Caco-2 (cell line): ENCODE measurements around the gene HK2. TPM values are rescaled to one million over a fixed set of nuclear protein-coding genes. Genes with fewer than 3 reads are reported as not detected.

ENCODE experiments used
- BruUV-seq: library from RNA; stranded (reverse); fragments of 400-500 nt; replicated peaks from 2 replicates; lab custom pipeline; 2021; lab: Mats Ljungman, UMichigan
- CTCF ChIA-PET: fragments of 300-600 bp; sonication (Branson Sonifier 250); formaldehyde crosslinking; loops from one replicate; lab custom pipeline; 2022; ENCODE audit warnings: antibody characterized with exemption; lab: Charles Lee
- POLR2A ChIA-PET: fragments of 300-600 bp; sonication (Branson Sonifier 250); formaldehyde crosslinking; loops from one replicate; lab custom pipeline; 2022; ENCODE audit warnings: antibody characterized with exemption; lab: Charles Lee
- DNase-seq, 2 experiments: peaks; one replicate each; pipeline versions ENCODE4 v3.0.0 to v3.0.0-alpha.2; 2020 to 2022
- H3K27me3 ChIP-seq: replicated peaks from 2 replicates; pipeline ENCODE4 v1.6.0; 2011; ENCODE audit warnings: low read length; ENCODE audit not compliant: control insufficient read depth, insufficient read depth
- H3K36me3 ChIP-seq: 2 replicates; pipeline ENCODE4 v1.5.1; 2011; ENCODE audit warnings: low read length; ENCODE audit not compliant: control insufficient read depth, insufficient read depth
- H3K4me1 ChIP-seq: fragments of 250-450 bp; sonication (Bioruptor Pico); 2 replicates; pipeline ENCODE4 v1.5.1; 2020; ENCODE audit warnings: mild to moderate bottlenecking
- H3K4me3 ChIP-seq: 2 replicates; pipeline ENCODE4 v1.5.1; 2011; ENCODE audit warnings: low read depth, mild to moderate bottlenecking, control low read depth, low read length
- H3K9me3 ChIP-seq: fragments of 250-450 bp; sonication (Bioruptor Pico); 2 replicates; pipeline ENCODE4 v1.5.1; 2020; ENCODE audit warnings: mild to moderate bottlenecking, moderate library complexity
- H3K27ac Mint-ChIP-seq: one replicate; pipeline ENCODE4 v1.8.0; 2022; ENCODE audit warnings: mixed read lengths; ENCODE audit not compliant: unreplicated experiment
- H3K27me3 Mint-ChIP-seq: one replicate; pipeline ENCODE4 v1.8.0; 2022; ENCODE audit warnings: mixed read lengths; ENCODE audit not compliant: insufficient read depth, unreplicated experiment
- H3K36me3 Mint-ChIP-seq: one replicate; pipeline ENCODE4 v1.8.0; 2022; ENCODE audit warnings: mild to moderate bottlenecking, mixed read lengths; ENCODE audit not compliant: insufficient read depth, unreplicated experiment
- H3K4me1 Mint-ChIP-seq: one replicate; pipeline ENCODE4 v1.8.0; 2022; ENCODE audit warnings: low read depth, mixed read lengths; ENCODE audit not compliant: unreplicated experiment
- H3K4me3 Mint-ChIP-seq: one replicate; pipeline ENCODE4 v1.8.0; 2022; ENCODE audit warnings: mild to moderate bottlenecking, moderate library complexity, mixed read lengths; ENCODE audit not compliant: unreplicated experiment
- H3K9me3 Mint-ChIP-seq: one replicate; pipeline ENCODE4 v1.8.0; 2022; ENCODE audit warnings: mixed read lengths; ENCODE audit not compliant: unreplicated experiment
- CTCF ChIP-seq, 2 experiments: fragments of 200-600 bp in 1 of 2; IDR thresholded peaks; 1 replicate in 1 of 2; 2 replicates in 1 of 2; pipeline versions ENCODE4 v1.5.1 to v1.8.0; 2011 to 2022; ENCODE audit warnings: antibody characterized with exemption in 1 of 2, control low read depth in 1 of 2, inconsistent platforms in 1 of 2, low read depth in 1 of 2, low read length in 1 of 2, mild to moderate bottlenecking in 1 of 2, moderate library complexity in 1 of 2; ENCODE audit not compliant: insufficient read depth in 1 of 2, severe bottlenecking in 1 of 2, unreplicated experiment in 1 of 2
- intact Hi-C: fragments of 100-400 bp; cut with micrococcal nuclease; formaldehyde crosslinking; loops from one replicate; pipeline ENCODE4 v1.10.0; 2022; ENCODE audit not compliant: unreplicated experiment
- total RNA-seq: library from RNA; stranded (reverse); gene quantifications from 2 replicates; pipeline ENCODE4 v1.2.3, GENCODE V29; 2022

The HK2 gene
- total RNA-seq, 1 experiment from 2014 or later = 19.9 TPM

- CTCF ChIA-PET = no interaction called here
- intact Hi-C loops = loop anchor here (1.0 kb wide), 2 partner anchors 10 to 20 kb away; no protein-coding TSS in a partner anchor
- H3K27me3 Mint-ChIP-seq = no peaks in the 10 kb centered on the region
- TF ChIP-seq CTCF (IDR thresholded peaks at IDR 0.05; ENCODE audit: insufficient read depth in 1 of 2, low read depth in 1 of 2, low read length in 1 of 2, severe bottlenecking in 1 of 2, unreplicated experiment in 1 of 2) = no peak
- no peak overlapping the region for H3K4me3 ChIP-seq
- POLR2A ChIA-PET = no interaction called here
- no peaks in the 10 kb centered on the region for H3K27me3 ChIP-seq
- no TSS peak for BruUV-seq
- peaks cover 13% of the 10 kb centered on the region for H3K36me3 Mint-ChIP-seq
- peaks cover 40% of the 10 kb centered on the region for H3K4me1 ChIP-seq
- H3K9me3 ChIP-seq = no peaks in the 10 kb centered on the region
- peaks cover 48% of the 10 kb centered on the region for H3K4me1 Mint-ChIP-seq
- peaks cover 6% of the 10 kb centered on the region; the same call in 1 of the 2 replicates for H3K36me3 ChIP-seq
- peak overlapping the region; percentile 77 for H3K27ac Mint-ChIP-seq
- peak overlapping the region; percentile 10 for H3K4me3 Mint-ChIP-seq
- no peaks in the 10 kb centered on the region for H3K9me3 Mint-ChIP-seq
- DNase-seq = peak; percentile 71 to 80
These were observed 22.2 kb downstream of the HK2 start for GRCh38 chr2:74856004-74856578.

- H3K27me3 ChIP-seq = no peaks in the 10 kb centered on the region
These were observed 22.7 kb downstream of the HK2 start for GRCh38 chr2:74856599-74856998.

GRCh38 chr2:74857215-74857614 lies 23.3 kb downstream of the HK2 start:
- no peak for TF ChIP-seq CTCF (IDR thresholded peaks at IDR 0.05; ENCODE audit: insufficient read depth in 1 of 2, low read depth in 1 of 2, low read length in 1 of 2, severe bottlenecking in 1 of 2, unreplicated experiment in 1 of 2)
- Histone ChIP-seq H3K4me3 (no peak overlapping the region), H3K4me1 (peaks cover 33% of the 10 kb centered on the region), H3K27me3 (no peaks in the 10 kb centered on the region), H3K9me3 (no peaks in the 10 kb centered on the region), H3K36me3 (peaks cover 6% of the 10 kb centered on the region; the same call in 1 of the 2 replicates)
- no TSS peak for BruUV-seq
- H3K4me1 Mint-ChIP-seq = peaks cover 42% of the 10 kb centered on the region
- H3K27ac Mint-ChIP-seq = no peak overlapping the region
- no peaks in the 10 kb centered on the region for H3K9me3 Mint-ChIP-seq
- ChIA-PET POLR2A (interaction anchor here (0.6 kb wide), 1 partner anchor 203 kb away, joined by 3 read pairs; the partner anchor contains the start of gene SEMA4F), CTCF (no interaction called here)
- intact Hi-C loops = no loop called here
- no peak for DNase-seq
- no peak overlapping the region for H3K4me3 Mint-ChIP-seq
- H3K36me3 Mint-ChIP-seq = peaks cover 13% of the 10 kb centered on the region
- no peaks in the 10 kb centered on the region for H3K27me3 Mint-ChIP-seq

More at GRCh38 chr2:74856599-74856998, 22.7 kb downstream of the HK2 start:
- CTCF ChIA-PET = no interaction called here
- H3K27ac Mint-ChIP-seq = no peak overlapping the region
- intact Hi-C loops = loop anchor here (1.0 kb wide), 2 partner anchors 10 to 20 kb away; no protein-coding TSS in a partner anchor
- no peaks in the 10 kb centered on the region for H3K9me3 Mint-ChIP-seq
- no peaks in the 10 kb centered on the region for H3K27me3 Mint-ChIP-seq
- Histone ChIP-seq H3K36me3 (peaks cover 6% of the 10 kb centered on the region; the same call in 1 of the 2 replicates), H3K4me3 (no peak overlapping the region), H3K9me3 (no peaks in the 10 kb centered on the region), H3K4me1 (peaks cover 34% of the 10 kb centered on the region)
- TSS peak; percentile 25 for BruUV-seq
- POLR2A ChIA-PET = no interaction called here
- H3K4me3 Mint-ChIP-seq = peak overlapping the region; percentile 10
- no peak for DNase-seq
- TF ChIP-seq CTCF (IDR thresholded peaks at IDR 0.05; ENCODE audit: insufficient read depth in 1 of 2, low read depth in 1 of 2, low read length in 1 of 2, severe bottlenecking in 1 of 2, unreplicated experiment in 1 of 2) = no peak
- peaks cover 13% of the 10 kb centered on the region for H3K36me3 Mint-ChIP-seq
- peaks cover 43% of the 10 kb centered on the region for H3K4me1 Mint-ChIP-seq
